HepG2 (cell line): ENCODE results near the gene RHBDF2. TPM values are rescaled to one million over a fixed set of nuclear protein-coding genes. Genes with fewer than 3 reads are reported as not detected.

Experiments used
- HCFC1 ChIP-seq: fragments of 150-350 bp; IDR thresholded peaks from 2 replicates; pipeline ENCODE4 v1.6.1; 2014; ENCODE audit warnings: low read depth, low read length
- HDAC6 ChIP-seq: fragments of 200-600 bp; sonication (generic); IDR thresholded peaks from 2 replicates; pipeline ENCODE4 v1.7.0; 2017; ENCODE audit warnings: mild to moderate bottlenecking, antibody characterized with exemption, low read length, low read depth
- HNF4A ChIP-seq: sonication (generic); formaldehyde crosslinking; IDR thresholded peaks from 2 replicates; pipeline ENCODE4 v1.4.0; 2020; ENCODE audit warnings: missing genetic modification reagents
- ISX ChIP-seq: sonication (generic); formaldehyde crosslinking; conservative IDR thresholded peaks from 2 replicates; pipeline ENCODE4 v1.5.0; 2020; ENCODE audit warnings: missing genetic modification reagents
- MATR3 ChIP-seq: sonication (generic); formaldehyde crosslinking; IDR thresholded peaks from 2 replicates; pipeline ENCODE4 v1.4.0; 2020; ENCODE audit warnings: missing genetic modification reagents
- MZF1 ChIP-seq: sonication (generic); formaldehyde crosslinking; IDR thresholded peaks from 2 replicates; pipeline ENCODE4 v1.8.1; 2023; ENCODE audit warnings: mild to moderate bottlenecking, missing genetic modification reagents, borderline replicate concordance
- NR2C2 ChIP-seq: sonication (generic); formaldehyde crosslinking; IDR thresholded peaks from 2 replicates; pipeline ENCODE4 v1.4.0; 2020; ENCODE audit warnings: missing genetic modification reagents, mild to moderate bottlenecking, moderate library complexity, borderline replicate concordance
- POLR2A ChIP-seq, 2 experiments: IDR thresholded peaks; 2 replicates each; pipeline ENCODE4 v1.6.1; 2011; ENCODE audit warnings: low read depth in 2 of 2, low read length in 2 of 2, mild to moderate bottlenecking in 1 of 2, moderate library complexity in 1 of 2; ENCODE audit not compliant: insufficient read depth in 1 of 2
- RBM39 ChIP-seq: fragments of 200-400 bp; formaldehyde crosslinking; IDR thresholded peaks from one replicate; pipeline ENCODE4 v1.6.1; 2018; ENCODE audit warnings: antibody characterized with exemption, mild to moderate bottlenecking, low read depth, low read length; ENCODE audit not compliant: poor library complexity, severe bottlenecking
- SALL1 ChIP-seq: sonication (generic); formaldehyde crosslinking; IDR thresholded peaks from 2 replicates; pipeline ENCODE4 v1.8.0; 2022; ENCODE audit warnings: mild to moderate bottlenecking, missing genetic modification reagents
- SKI ChIP-seq: fragments of 450-650 bp; IDR thresholded peaks from one replicate; pipeline ENCODE4 v1.6.1; 2018; ENCODE audit warnings: mild to moderate bottlenecking; ENCODE audit not compliant: partially characterized antibody
- TAF1 ChIP-seq: sonication (generic); formaldehyde crosslinking; IDR thresholded peaks from 2 replicates; pipeline ENCODE4 v1.4.0; 2020; ENCODE audit warnings: missing genetic modification reagents
- TEAD3 ChIP-seq: optimal IDR thresholded peaks from 2 replicates; pipeline ENCODE3; 2016; ENCODE audit warnings: borderline replicate concordance
- ZNF207 ChIP-seq: fragments of 450-650 bp; IDR thresholded peaks from 2 replicates; pipeline ENCODE4 v1.6.1; 2016; ENCODE audit warnings: antibody characterized with exemption, borderline replicate concordance
- ZNF274 ChIP-seq: sonication (generic); formaldehyde crosslinking; IDR thresholded peaks from 2 replicates; pipeline ENCODE4 v1.5.1; 2020; ENCODE audit warnings: mild to moderate bottlenecking, missing genetic modification reagents
- ZNF3 ChIP-seq: IDR thresholded peaks from 2 replicates; pipeline ENCODE4 v1.7.0; 2017; ENCODE audit warnings: inconsistent platforms
- ZNF33A ChIP-seq: sonication (generic); formaldehyde crosslinking; IDR thresholded peaks from 2 replicates; pipeline ENCODE4 v1.5.1; 2020; ENCODE audit warnings: missing genetic modification reagents, mild to moderate bottlenecking, moderate library complexity, borderline replicate concordance
- ZNF549 ChIP-seq: sonication (generic); formaldehyde crosslinking; IDR thresholded peaks from 2 replicates; pipeline ENCODE4 v1.5.0; 2020; ENCODE audit warnings: missing genetic modification reagents
- ZNF674 ChIP-seq: sonication (generic); formaldehyde crosslinking; IDR thresholded peaks from 2 replicates; pipeline ENCODE4 v1.5.0; 2020; ENCODE audit warnings: low read depth, mild to moderate bottlenecking, missing genetic modification reagents
- polyA plus RNA-seq, 8 experiments: library from polyadenylated mRNA; depleted of rRNA in 3 of 8; stranded (reverse) in 7 of 8; unstranded in 1 of 8; fragments of >200 nt; fragmentation: Illumina TruSeq in 4 of 8; extraction: Trizol in 4 of 8; gene quantifications; 2 replicates each; pipeline versions ENCODE4 v1.2.1 to v1.2.3, GENCODE V29; 2011 to 2016; ENCODE audit warnings: low read depth in 4 of 8, missing spikeins in 1 of 8, mixed read lengths in 1 of 8; ENCODE audit not compliant: insufficient read depth in 1 of 8
- total RNA-seq, 5 experiments: library from RNA; depleted of rRNA; stranded (reverse); fragments of >200 nt; fragmentation: Illumina TruSeq; extraction: Trizol; gene quantifications; 2 replicates each; pipeline ENCODE4 v1.2.3, GENCODE V29; 2016; ENCODE audit warnings: low read depth in 1 of 5
- TF ChIP-seq, protein P1 (sequence below): sonication (generic); formaldehyde crosslinking; IDR thresholded peaks from 2 replicates; pipeline ENCODE4 v1.5.0; 2020; ENCODE audit warnings: missing genetic modification reagents
- TF ChIP-seq, protein P2 (sequence below): sonication (generic); formaldehyde crosslinking; IDR thresholded peaks from 2 replicates; pipeline ENCODE4 v1.5.0; 2020; ENCODE audit warnings: mild to moderate bottlenecking, missing genetic modification reagents, moderate library complexity
- TF ChIP-seq, protein P3 (sequence below): IDR thresholded peaks from 2 replicates; pipeline ENCODE4 v1.6.1; 2016; ENCODE audit warnings: missing genetic modification reagents, missing compliant biosample characterization
- TF ChIP-seq, protein P4 (sequence below): sonication (generic); formaldehyde crosslinking; IDR thresholded peaks from 2 replicates; pipeline ENCODE4 v1.8.1; 2023; ENCODE audit warnings: missing genetic modification reagents, mild to moderate bottlenecking, borderline replicate concordance
- TF ChIP-seq, protein P5 (sequence below): sonication (generic); formaldehyde crosslinking; IDR thresholded peaks from 2 replicates; pipeline ENCODE4 v1.4.0; 2020; ENCODE audit warnings: missing genetic modification reagents
- TF ChIP-seq, protein P6 (sequence below): sonication (generic); formaldehyde crosslinking; IDR thresholded peaks from 2 replicates; pipeline ENCODE4 v1.8.0; 2023; ENCODE audit warnings: mild to moderate bottlenecking, missing genetic modification reagents

Gene RHBDF2
- total and polyA plus RNA-seq, 2 of the 13 experiments (the other 11 are each of a cell fraction or from before 2014, with no cell fraction given): 7.8 to 24.2 TPM

DNA sequence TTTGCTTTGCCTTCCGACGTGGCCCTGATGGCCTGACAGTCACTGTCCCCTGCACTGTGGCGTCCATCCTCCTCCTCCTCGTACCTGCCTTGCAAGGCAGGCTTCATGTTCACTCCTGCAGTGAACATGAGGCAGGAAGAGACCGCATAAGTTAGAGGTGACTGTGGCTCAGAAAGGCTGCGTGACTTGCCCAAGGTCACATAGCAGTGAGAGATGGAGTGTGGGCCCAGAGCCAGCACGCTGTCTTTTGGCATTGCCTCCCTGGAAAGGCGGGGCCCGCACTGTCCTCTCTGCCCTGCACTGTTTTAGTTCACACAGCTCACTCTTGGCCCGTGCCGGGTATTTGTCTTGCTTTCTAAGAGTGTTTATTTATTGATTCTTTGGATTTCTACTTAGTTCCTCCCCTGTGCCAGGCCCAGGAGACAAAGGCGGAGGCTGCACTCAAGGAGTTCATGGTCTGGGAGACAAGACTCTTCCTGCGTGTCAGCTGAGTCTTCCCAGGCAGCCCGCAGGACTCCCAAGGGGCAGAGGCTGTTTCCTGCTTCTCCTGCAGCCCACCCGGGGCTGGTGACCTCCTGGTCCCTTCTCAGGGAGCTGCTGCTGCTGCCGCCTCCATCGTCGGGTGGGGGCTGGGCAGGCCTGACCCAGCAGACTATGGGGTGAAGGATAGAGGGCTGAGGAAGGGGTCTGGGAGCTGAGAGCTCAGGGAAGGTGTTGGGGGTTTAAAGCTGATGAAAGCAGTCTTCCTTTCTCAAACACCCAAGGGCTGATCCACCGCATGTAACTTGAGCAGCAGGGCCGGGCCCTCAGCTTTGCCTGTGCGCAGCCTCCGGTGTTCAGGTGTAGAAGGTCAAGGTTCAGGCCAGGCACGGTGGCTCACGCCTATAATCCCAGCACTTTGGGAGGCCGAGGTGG lies 23.6 kb upstream of the RHBDF2 start (continued):
- TF ChIP-seq, protein P1, sequence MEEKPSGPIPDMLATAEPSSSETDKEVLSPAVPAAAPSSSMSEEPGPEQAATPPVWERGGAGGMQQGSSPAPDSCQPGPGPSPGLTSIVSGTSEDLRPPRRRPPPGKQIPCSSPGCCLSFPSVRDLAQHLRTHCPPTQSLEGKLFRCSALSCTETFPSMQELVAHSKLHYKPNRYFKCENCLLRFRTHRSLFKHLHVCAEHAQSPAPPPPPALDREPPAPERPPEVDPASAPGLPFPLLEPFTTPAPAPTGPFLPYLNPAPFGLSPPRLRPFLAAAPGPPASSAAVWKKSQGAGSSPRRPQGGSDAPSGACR (CRISPR knock-in tag): peak; percentile 73; the same call in 1 of the 2 replicates
- no peak for TF ChIP-seq HCFC1
- peak; percentile 20; the same call in 1 of the 2 replicates for TF ChIP-seq TAF1
- TF ChIP-seq, protein P2, sequence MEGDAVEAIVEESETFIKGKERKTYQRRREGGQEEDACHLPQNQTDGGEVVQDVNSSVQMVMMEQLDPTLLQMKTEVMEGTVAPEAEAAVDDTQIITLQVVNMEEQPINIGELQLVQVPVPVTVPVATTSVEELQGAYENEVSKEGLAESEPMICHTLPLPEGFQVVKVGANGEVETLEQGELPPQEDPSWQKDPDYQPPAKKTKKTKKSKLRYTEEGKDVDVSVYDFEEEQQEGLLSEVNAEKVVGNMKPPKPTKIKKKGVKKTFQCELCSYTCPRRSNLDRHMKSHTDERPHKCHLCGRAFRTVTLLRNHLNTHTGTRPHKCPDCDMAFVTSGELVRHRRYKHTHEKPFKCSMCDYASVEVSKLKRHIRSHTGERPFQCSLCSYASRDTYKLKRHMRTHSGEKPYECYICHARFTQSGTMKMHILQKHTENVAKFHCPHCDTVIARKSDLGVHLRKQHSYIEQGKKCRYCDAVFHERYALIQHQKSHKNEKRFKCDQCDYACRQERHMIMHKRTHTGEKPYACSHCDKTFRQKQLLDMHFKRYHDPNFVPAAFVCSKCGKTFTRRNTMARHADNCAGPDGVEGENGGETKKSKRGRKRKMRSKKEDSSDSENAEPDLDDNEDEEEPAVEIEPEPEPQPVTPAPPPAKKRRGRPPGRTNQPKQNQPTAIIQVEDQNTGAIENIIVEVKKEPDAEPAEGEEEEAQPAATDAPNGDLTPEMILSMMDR (CRISPR knock-in tag): no peak; the same call in 1 of the 2 replicates
- peak; percentile 91 for TF ChIP-seq HNF4A
- no peak for TF ChIP-seq MATR3
- TF ChIP-seq ISX: no peak
- TF ChIP-seq ZNF674 (CRISPR knock-in tag): no peak
- TF ChIP-seq, protein P3, sequence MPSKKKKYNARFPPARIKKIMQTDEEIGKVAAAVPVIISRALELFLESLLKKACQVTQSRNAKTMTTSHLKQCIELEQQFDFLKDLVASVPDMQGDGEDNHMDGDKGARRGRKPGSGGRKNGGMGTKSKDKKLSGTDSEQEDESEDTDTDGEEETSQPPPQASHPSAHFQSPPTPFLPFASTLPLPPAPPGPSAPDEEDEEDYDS (CRISPR knock-in tag): peak; percentile 48
- peak; percentile 88; the same call in 1 of the 2 replicates for TF ChIP-seq ZNF274
- TF ChIP-seq, protein P4, sequence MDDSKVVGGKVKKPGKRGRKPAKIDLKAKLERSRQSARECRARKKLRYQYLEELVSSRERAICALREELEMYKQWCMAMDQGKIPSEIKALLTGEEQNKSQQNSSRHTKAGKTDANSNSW (CRISPR knock-in tag): no peak
- no peak for TF ChIP-seq SKI
- TF ChIP-seq ZNF3 (CRISPR knock-in tag): no peak
- TF ChIP-seq NR2C2 (CRISPR knock-in tag): peak; percentile 90
- TF ChIP-seq HDAC6: no peak
- TF ChIP-seq MZF1 (CRISPR knock-in tag): 0 out of 2 replicates have a peak, but pooled peaks have one; percentile 68
- TF ChIP-seq POLR2A (IDR thresholded peaks at IDR 0.05; ENCODE audit: insufficient read depth in 1 of 2, low read depth in 2 of 2, low read length in 2 of 2): no peak
- TF ChIP-seq ZNF207: no peak
- TF ChIP-seq ZNF549 (CRISPR knock-in tag): no peak
- peak; percentile 47 for TF ChIP-seq TEAD3 (CRISPR knock-in tag)
- no peak for TF ChIP-seq ZNF33A (CRISPR knock-in tag)
- TF ChIP-seq SALL1: peak; percentile 66
- TF ChIP-seq RBM39: no peak
- TF ChIP-seq, protein P5, sequence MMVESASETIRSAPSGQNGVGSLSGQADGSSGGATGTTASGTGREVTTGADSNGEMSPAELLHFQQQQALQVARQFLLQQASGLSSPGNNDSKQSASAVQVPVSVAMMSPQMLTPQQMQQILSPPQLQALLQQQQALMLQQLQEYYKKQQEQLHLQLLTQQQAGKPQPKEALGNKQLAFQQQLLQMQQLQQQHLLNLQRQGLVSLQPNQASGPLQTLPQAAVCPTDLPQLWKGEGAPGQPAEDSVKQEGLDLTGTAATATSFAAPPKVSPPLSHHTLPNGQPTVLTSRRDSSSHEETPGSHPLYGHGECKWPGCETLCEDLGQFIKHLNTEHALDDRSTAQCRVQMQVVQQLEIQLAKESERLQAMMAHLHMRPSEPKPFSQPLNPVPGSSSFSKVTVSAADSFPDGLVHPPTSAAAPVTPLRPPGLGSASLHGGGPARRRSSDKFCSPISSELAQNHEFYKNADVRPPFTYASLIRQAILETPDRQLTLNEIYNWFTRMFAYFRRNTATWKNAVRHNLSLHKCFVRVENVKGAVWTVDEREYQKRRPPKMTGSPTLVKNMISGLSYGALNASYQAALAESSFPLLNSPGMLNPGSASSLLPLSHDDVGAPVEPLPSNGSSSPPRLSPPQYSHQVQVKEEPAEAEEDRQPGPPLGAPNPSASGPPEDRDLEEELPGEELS (CRISPR knock-in tag): peak; percentile 42
- TF ChIP-seq, protein P6, sequence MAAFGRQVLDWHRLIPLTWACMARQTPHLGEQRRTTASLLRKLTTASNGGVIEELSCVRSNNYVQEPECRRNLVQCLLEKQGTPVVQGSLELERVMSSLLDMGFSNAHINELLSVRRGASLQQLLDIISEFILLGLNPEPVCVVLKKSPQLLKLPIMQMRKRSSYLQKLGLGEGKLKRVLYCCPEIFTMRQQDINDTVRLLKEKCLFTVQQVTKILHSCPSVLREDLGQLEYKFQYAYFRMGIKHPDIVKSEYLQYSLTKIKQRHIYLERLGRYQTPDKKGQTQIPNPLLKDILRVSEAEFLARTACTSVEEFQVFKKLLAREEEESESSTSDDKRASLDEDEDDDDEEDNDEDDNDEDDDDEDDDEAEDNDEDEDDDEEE (CRISPR knock-in tag): no peak
